Cardiac muscle cell (in vitro differentiated cells and primary cell): Measurements from ENCODE around the gene ITPKB. TPM values are rescaled to one million over a fixed set of nuclear protein-coding genes. Genes with fewer than 3 reads are reported as not detected.
A peak's percentile ranks its signal among the peaks of the same experiment; 100 is the strongest.

Source experiments
- DNase-seq, 2 donors: peaks; one replicate each; pipeline versions ENCODE4 v3.0.0 to v3.0.0-alpha.2; 2010 to 2017; ENCODE audit warnings: low read depth in 1 of 2, low spot score in 1 of 2
- H3K27ac ChIP-seq: fragments of 200-600 bp; sonication (generic); 2 replicates; pipeline ENCODE4 v1.5.1; 2016
- H3K27me3 ChIP-seq: fragments of 200-600 bp; sonication (generic); 2 replicates; pipeline ENCODE4 v1.6.0; 2016; ENCODE audit warnings: control low read depth
- H3K36me3 ChIP-seq: fragments of 200-600 bp; sonication (generic); 2 replicates; pipeline ENCODE4 v1.5.1; 2016; ENCODE audit warnings: control low read depth
- H3K4me1 ChIP-seq: fragments of 200-600 bp; sonication (generic); 2 replicates; pipeline ENCODE4 v1.8.1; 2017; ENCODE audit warnings: low read depth, mild to moderate bottlenecking, mixed run types
- H3K4me3 ChIP-seq: fragments of 200-600 bp; sonication (generic); 2 replicates; pipeline ENCODE4 v1.5.1; 2016; ENCODE audit warnings: mild to moderate bottlenecking
- H3K9me3 ChIP-seq: fragments of 200-600 bp; sonication (generic); 2 replicates; pipeline ENCODE4 v1.5.1; 2017; ENCODE audit warnings: low read depth, mild to moderate bottlenecking, control low read depth
- CTCF ChIP-seq: IDR thresholded peaks from 2 replicates; pipeline ENCODE4 v1.5.1; 2012; ENCODE audit warnings: low read depth, mild to moderate bottlenecking, low read length
- polyA plus RNA-seq: library from polyadenylated mRNA; unstranded; fragments of >200 nt; fragmentation: Nextera tagmentation; extraction: Ambion mirVana; gene quantifications from 2 replicates; pipeline ENCODE4 v1.2.1, GENCODE V29; 2016
- total RNA-seq: library from RNA; depleted of rRNA; stranded (reverse); fragments of >200 nt; gene quantifications from 2 replicates; pipeline ENCODE4 v1.2.3, GENCODE V29; 2016

Gene ITPKB
- total and polyA plus RNA-seq, 2 experiments from 2014 or later, result 3.8 to 12.0 TPM

GRCh38 chr1:226656201-226656600, 82.9 kb downstream of the ITPKB start:
- no peak overlapping the region for H3K4me3 ChIP-seq
- TF ChIP-seq CTCF, result no peak
- peak overlapping the region; percentile 1 for H3K27ac ChIP-seq
- H3K9me3 ChIP-seq, result no peaks in the 10 kb centered on the region
- DNase-seq, result peak in 1 of 2 donors; percentile 48
- no peaks in the 10 kb centered on the region for H3K36me3 ChIP-seq
- peaks cover 48% of the 10 kb centered on the region for H3K4me1 ChIP-seq
- H3K27me3 ChIP-seq, result no peaks in the 10 kb centered on the region

GRCh38 chr1:226655251-226656163, 83.6 kb downstream of the ITPKB start:
- no peaks in the 10 kb centered on the region for H3K27me3 ChIP-seq
- no peak for DNase-seq
- H3K36me3 ChIP-seq, result no peaks in the 10 kb centered on the region
- H3K27ac ChIP-seq, result no peak overlapping the region
- TF ChIP-seq CTCF, result no peak
- H3K9me3 ChIP-seq, result no peaks in the 10 kb centered on the region
- H3K4me3 ChIP-seq, result no peak overlapping the region
- H3K4me1 ChIP-seq, result peaks cover 42% of the 10 kb centered on the region

- peaks cover 42% of the 10 kb centered on the region for H3K4me1 ChIP-seq
- no peaks in the 10 kb centered on the region for H3K27me3 ChIP-seq
- no peaks in the 10 kb centered on the region for H3K36me3 ChIP-seq
- H3K9me3 ChIP-seq, result no peaks in the 10 kb centered on the region
- DNase-seq, result no peak
- H3K4me3 ChIP-seq, result no peak overlapping the region
- H3K27ac ChIP-seq, result no peak overlapping the region
- no peak for TF ChIP-seq CTCF
Observed at GRCh38 chr1:226654668-226655055, 84.4 kb downstream of the ITPKB start.

- no peak for TF ChIP-seq CTCF
- Histone ChIP-seq H3K9me3 (no peaks in the 10 kb centered on the region), H3K27me3 (no peaks in the 10 kb centered on the region), H3K4me3 (no peak overlapping the region), H3K4me1 (peaks cover 41% of the 10 kb centered on the region), H3K27ac (peak overlapping the region; percentile 35), H3K36me3 (no peaks in the 10 kb centered on the region)
- DNase-seq, result peak; percentile 46 to 86
Observed at GRCh38 chr1:226654046-226654667, 84.9 kb downstream of the ITPKB start.

- Histone ChIP-seq H3K36me3 (no peaks in the 10 kb centered on the region), H3K4me1 (peaks cover 41% of the 10 kb centered on the region), H3K27ac (peak overlapping the region; percentile 35), H3K9me3 (no peaks in the 10 kb centered on the region), H3K27me3 (no peaks in the 10 kb centered on the region), H3K4me3 (no peak overlapping the region)
- TF ChIP-seq CTCF, result no peak
- no peak for DNase-seq
Observed at GRCh38 chr1:226653311-226653921, 85.7 kb downstream of the ITPKB start.
